Measurements from ENCODE around the gene ZNF653.

Gene ZNF653

GRCh38 chr19:11482384-11483050 lies 23.1 kb downstream of the ZNF653 start:
- no peak overlapping the region for H3K27ac Mint-ChIP-seq
- H3K4me3 Mint-ChIP-seq = peak overlapping the region; percentile 64 to 74 (median 72)
- no peaks in the 10 kb centered on the region for H3K9me3 Mint-ChIP-seq
- peaks cover 7% of the 10 kb centered on the region for H3K36me3 Mint-ChIP-seq (ENCODE audit: low read depth)
- H3K4me1 Mint-ChIP-seq = peaks cover 8% of the 10 kb centered on the region
- peak; percentile 85 to 96 (median 90) for TF ChIP-seq CTCF (IDR thresholded peaks at IDR 0.05; ENCODE audit: unreplicated experiment in 3 of 3)
- H3K27me3 Mint-ChIP-seq (ENCODE audit: low read depth) = peaks cover 47% of the 10 kb centered on the region

- TF ChIP-seq CTCF (IDR thresholded peaks at IDR 0.05; ENCODE audit: unreplicated experiment in 3 of 3) = no peak
- Mint-ChIP-seq H3K36me3 (ENCODE audit: low read depth) (peaks cover 7% of the 10 kb centered on the region), H3K27me3 (ENCODE audit: low read depth) (peaks cover 55% of the 10 kb centered on the region), H3K4me3 (peak overlapping the region; percentile 56 to 74 (median 72)), H3K9me3 (no peaks in the 10 kb centered on the region), H3K27ac (no peak overlapping the region), H3K4me1 (peaks cover 8% of the 10 kb centered on the region)
Observed at GRCh38 chr19:11481534-11482383, 23.9 kb downstream of the ZNF653 start.

GRCh38 chr19:11480715-11481533 lies 24.7 kb downstream of the ZNF653 start, which contains the start of gene ELAVL3:
TSS of gene ELAVL3 (minus strand) at chr19:11481046. CDS start at chr19:11480608, 438 bp downstream.
- H3K9me3 Mint-ChIP-seq = no peaks in the 10 kb centered on the region
- peaks cover 8% of the 10 kb centered on the region for H3K4me1 Mint-ChIP-seq
- H3K27ac Mint-ChIP-seq = no peak within 1 kb of the TSS
- TF ChIP-seq CTCF (IDR thresholded peaks at IDR 0.05; ENCODE audit: unreplicated experiment in 3 of 3) = no peak
- H3K36me3 Mint-ChIP-seq (ENCODE audit: low read depth) = peaks cover 7% of the 10 kb centered on the region
- H3K4me3 Mint-ChIP-seq = peak within 1 kb of the TSS; percentile 48 to 74 (median 72)
- peaks cover 60% of the 10 kb centered on the region for H3K27me3 Mint-ChIP-seq (ENCODE audit: low read depth)

GRCh38 chr19:11479898-11480714 lies 25.5 kb downstream of the ZNF653 start:
- Mint-ChIP-seq H3K4me1 (peaks cover 8% of the 10 kb centered on the region), H3K27ac (no peak overlapping the region), H3K36me3 (ENCODE audit: low read depth) (peaks cover 4% of the 10 kb centered on the region), H3K4me3 (no peak overlapping the region), H3K27me3 (ENCODE audit: low read depth) (peaks cover 62% of the 10 kb centered on the region), H3K9me3 (no peaks in the 10 kb centered on the region)
- no peak for TF ChIP-seq CTCF (IDR thresholded peaks at IDR 0.05; ENCODE audit: unreplicated experiment in 3 of 3)

Measured in nephron (organoid).